Astrocyte (in vitro differentiated cells and primary cell): ENCODE measurements around the gene BRWD1. TPM values are rescaled to one million over a fixed set of nuclear protein-coding genes. Genes with fewer than 3 reads are reported as not detected.

Experiments used
- DNase-seq: peaks from one replicate; pipeline ENCODE4 v3.0.0-alpha.2; 2010; ENCODE audit warnings: low read depth
- FAIRE-seq: peaks from 2 replicates; lab custom pipeline; 2011; peaks lifted over from hg19 to GRCh38; lab: Jason Lieb, UNC
- H2AFZ ChIP-seq: 2 replicates; pipeline ENCODE4 v1.6.0; 2012; ENCODE audit warnings: low read depth, low read length, inconsistent platforms
- H3K27ac ChIP-seq: 2 replicates; pipeline ENCODE4 v1.5.1; 2011; ENCODE audit warnings: low read depth, low read length, inconsistent platforms
- H3K27me3 ChIP-seq: 2 replicates; pipeline ENCODE4 v1.6.0; 2011; ENCODE audit warnings: low read length, inconsistent platforms; ENCODE audit not compliant: insufficient read depth
- H3K36me3 ChIP-seq: 2 replicates; pipeline ENCODE4 v1.5.1; 2011; ENCODE audit warnings: low read length, inconsistent platforms; ENCODE audit not compliant: insufficient read depth
- H3K4me1 ChIP-seq: 2 replicates; pipeline ENCODE4 v1.5.1; 2011; ENCODE audit warnings: low read length, inconsistent platforms; ENCODE audit not compliant: insufficient read depth
- H3K4me2 ChIP-seq: 2 replicates; pipeline ENCODE4 v1.6.0; 2012; ENCODE audit warnings: low read length, inconsistent platforms
- H3K4me3 ChIP-seq: 2 replicates; pipeline ENCODE4 v1.5.1; 2011; ENCODE audit warnings: low read depth, mild to moderate bottlenecking, low read length, inconsistent platforms; ENCODE audit not compliant: insufficient read depth
- H3K79me2 ChIP-seq: 2 replicates; pipeline ENCODE4 v1.6.0; 2012; ENCODE audit warnings: mild to moderate bottlenecking, low read length, inconsistent platforms; ENCODE audit not compliant: insufficient read depth
- H3K9ac ChIP-seq: 2 replicates; pipeline ENCODE4 v1.6.0; 2012; ENCODE audit warnings: mild to moderate bottlenecking, low read length, inconsistent platforms
- H3K9me3 ChIP-seq: 2 replicates; pipeline ENCODE4 v1.5.1; 2012; ENCODE audit warnings: low read depth, mild to moderate bottlenecking, low read length, inconsistent platforms; ENCODE audit not compliant: insufficient read depth
- H4K20me1 ChIP-seq: 2 replicates; pipeline ENCODE4 v1.6.0; 2012; ENCODE audit warnings: low read length, inconsistent platforms; ENCODE audit not compliant: insufficient read depth
- H3K27ac Mint-ChIP-seq: one replicate; pipeline ENCODE4 v1.8.0; 2021; ENCODE audit warnings: mild to moderate bottlenecking, mixed read lengths; ENCODE audit not compliant: unreplicated experiment
- H3K27me3 Mint-ChIP-seq: one replicate; pipeline ENCODE4 v1.8.0; 2021; ENCODE audit warnings: low read depth, mixed read lengths; ENCODE audit not compliant: unreplicated experiment
- H3K36me3 Mint-ChIP-seq: one replicate; pipeline ENCODE4 v1.8.0; 2021; ENCODE audit warnings: low read depth, mixed read lengths; ENCODE audit not compliant: unreplicated experiment
- H3K4me1 Mint-ChIP-seq: one replicate; pipeline ENCODE4 v1.8.0; 2021; ENCODE audit warnings: low read depth, mixed read lengths; ENCODE audit not compliant: unreplicated experiment
- H3K4me3 Mint-ChIP-seq: one replicate; pipeline ENCODE4 v1.8.0; 2021; ENCODE audit warnings: mild to moderate bottlenecking, moderate library complexity, mixed read lengths; ENCODE audit not compliant: unreplicated experiment
- H3K9me3 Mint-ChIP-seq: one replicate; pipeline ENCODE4 v1.8.0; 2021; ENCODE audit warnings: mild to moderate bottlenecking, mixed read lengths; ENCODE audit not compliant: unreplicated experiment
- CTCF ChIP-seq: IDR thresholded peaks from 2 replicates; pipeline ENCODE4 v1.5.1; 2011; ENCODE audit warnings: low read depth, mild to moderate bottlenecking, inconsistent platforms, low read length, moderate library complexity; ENCODE audit not compliant: insufficient read depth
- EZH2 ChIP-seq: IDR thresholded peaks from 2 replicates; pipeline ENCODE4 v1.6.1; 2012; ENCODE audit warnings: mild to moderate bottlenecking, low read length, inconsistent platforms; ENCODE audit not compliant: insufficient read depth
- total RNA-seq: library from RNA; stranded (reverse); gene quantifications from 2 replicates; pipeline ENCODE4 v1.2.1, GENCODE V29; 2021

The BRWD1 gene
- total RNA-seq, 1 donor from 2014 or later: 28.1 TPM

DNA sequence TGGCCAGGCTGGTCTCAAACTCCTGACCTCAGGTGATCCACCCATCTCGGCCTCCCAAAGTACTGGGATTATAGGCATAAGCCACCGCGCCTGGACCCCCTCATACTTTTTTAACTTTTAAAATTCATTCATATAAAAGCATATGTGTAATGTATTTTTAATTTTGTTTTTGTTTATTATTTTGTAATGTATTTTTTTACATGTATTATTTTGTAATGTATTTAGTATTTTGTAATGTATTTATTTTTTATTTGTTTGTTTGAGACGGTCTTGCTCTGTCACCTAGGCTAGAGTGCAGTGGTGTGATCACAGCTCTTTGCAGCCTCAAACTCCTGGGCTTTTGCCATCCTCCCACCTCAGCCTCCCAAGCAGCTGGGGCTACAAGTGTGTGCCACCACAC is 12.0 kb upstream of the BRWD1 start:
- no peak overlapping the region for H2AFZ ChIP-seq
- H3K4me1 ChIP-seq: no peaks in the 10 kb centered on the region
- H3K79me2 ChIP-seq: no peaks in the 10 kb centered on the region
- H3K27ac ChIP-seq: no peak overlapping the region
- no peak overlapping the region for H3K4me3 ChIP-seq
- H3K9ac ChIP-seq: no peak overlapping the region
- H3K9me3 ChIP-seq: no peaks in the 10 kb centered on the region
- no peak overlapping the region for H3K27ac Mint-ChIP-seq
- peaks cover 2% of the 10 kb centered on the region for H3K4me1 Mint-ChIP-seq
- peaks cover 3% of the 10 kb centered on the region for H3K36me3 Mint-ChIP-seq
- H3K9me3 Mint-ChIP-seq: no peaks in the 10 kb centered on the region
- peaks cover 2% of the 10 kb centered on the region for H3K27me3 Mint-ChIP-seq
- no peak overlapping the region for H3K4me3 Mint-ChIP-seq
- no peak for DNase-seq
- H3K27me3 ChIP-seq: no peaks in the 10 kb centered on the region
- H3K4me2 ChIP-seq: no peak overlapping the region
- FAIRE-seq: no peak
- H3K36me3 ChIP-seq: no peaks in the 10 kb centered on the region
- TF ChIP-seq EZH2 (no peak), CTCF (no peak)
- H4K20me1 ChIP-seq: no peaks in the 10 kb centered on the region

GRCh38 chr21:39321424-39321823 is 8.0 kb upstream of the BRWD1 start:
- Histone ChIP-seq H2AFZ (no peak overlapping the region), H3K79me2 (no peaks in the 10 kb centered on the region), H3K36me3 (no peaks in the 10 kb centered on the region), H4K20me1 (no peaks in the 10 kb centered on the region), H3K9me3 (no peaks in the 10 kb centered on the region), H3K4me2 (no peak overlapping the region), H3K4me3 (no peak overlapping the region), H3K9ac (no peak overlapping the region), H3K27ac (no peak overlapping the region), H3K27me3 (no peaks in the 10 kb centered on the region), H3K4me1 (no peaks in the 10 kb centered on the region)
- Mint-ChIP-seq H3K4me3 (no peak overlapping the region), H3K27ac (no peak overlapping the region), H3K27me3 (peaks cover 2% of the 10 kb centered on the region), H3K4me1 (peaks cover 3% of the 10 kb centered on the region), H3K36me3 (peaks cover 9% of the 10 kb centered on the region), H3K9me3 (no peaks in the 10 kb centered on the region)
- FAIRE-seq (no peak), DNase-seq (no peak)
- TF ChIP-seq CTCF: no peak
- no peak for TF ChIP-seq EZH2

- Histone ChIP-seq H3K4me1 (no peaks in the 10 kb centered on the region), H3K27ac (no peak overlapping the region), H3K9me3 (no peaks in the 10 kb centered on the region), H3K4me3 (no peak overlapping the region), H2AFZ (no peak overlapping the region), H3K9ac (no peak overlapping the region), H3K79me2 (peaks cover under 1% of the 10 kb centered on the region), H4K20me1 (no peaks in the 10 kb centered on the region), H3K4me2 (no peak overlapping the region), H3K36me3 (no peaks in the 10 kb centered on the region), H3K27me3 (no peaks in the 10 kb centered on the region)
- no peak for DNase-seq
- H3K27me3 Mint-ChIP-seq: peaks cover 2% of the 10 kb centered on the region
- peaks cover 9% of the 10 kb centered on the region for H3K4me1 Mint-ChIP-seq
- H3K36me3 Mint-ChIP-seq: peaks cover 9% of the 10 kb centered on the region
- no peak overlapping the region for H3K27ac Mint-ChIP-seq
- TF ChIP-seq CTCF: no peak
- no peak for TF ChIP-seq EZH2
- H3K9me3 Mint-ChIP-seq: no peaks in the 10 kb centered on the region
- no peak for FAIRE-seq
- no peak overlapping the region for H3K4me3 Mint-ChIP-seq
These were observed 6.4 kb upstream of the BRWD1 start for GRCh38 chr21:39319814-39320332.
